Measurements from ENCODE around the gene TMEM234.

The TMEM234 gene

DNA sequence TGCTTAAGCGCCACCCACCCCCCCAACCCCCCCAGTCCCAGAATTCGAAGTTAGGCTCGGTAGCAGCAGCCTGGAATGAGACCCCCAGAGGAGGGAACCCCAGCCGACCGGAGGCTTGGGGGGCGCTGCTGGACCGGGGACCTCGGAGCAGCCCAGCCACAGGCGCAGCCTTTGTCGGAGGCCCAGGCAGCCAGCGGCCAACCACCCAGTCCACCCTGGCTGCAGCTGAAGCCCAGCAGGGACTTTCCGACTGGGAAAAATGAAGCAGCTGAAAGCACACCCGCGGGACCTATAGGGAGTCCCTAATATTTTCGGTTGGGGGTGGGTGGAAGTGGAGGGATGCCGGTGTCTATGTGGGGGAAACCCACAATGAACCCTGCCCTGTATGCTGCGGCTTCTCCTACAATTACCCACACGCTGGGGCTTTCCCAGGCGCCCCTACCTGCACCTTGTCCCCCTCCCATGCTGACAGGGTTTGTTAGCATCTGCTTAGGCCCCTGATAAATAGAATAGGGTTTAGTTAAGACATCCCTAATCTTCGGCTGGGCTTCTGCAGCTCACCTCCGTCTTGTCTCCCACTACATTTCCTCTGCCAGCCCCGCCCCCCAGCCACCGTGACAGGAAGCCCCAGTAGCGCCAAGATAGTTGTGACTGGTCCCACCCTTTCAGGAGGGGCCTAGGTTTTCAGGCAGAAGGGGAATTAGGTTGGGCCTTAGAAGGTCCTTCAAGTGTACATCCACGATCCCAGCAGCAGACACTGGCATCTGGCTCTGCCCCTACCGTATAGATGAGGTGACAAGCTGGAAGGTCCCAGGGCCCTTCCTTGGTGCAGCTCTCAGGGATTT, 20.9 kb downstream of the TMEM234 start:
- in situ Hi-C loops (cut with HindIII; ENCODE audit: low sequenced_read_pairs) = no loop called here

DNA sequence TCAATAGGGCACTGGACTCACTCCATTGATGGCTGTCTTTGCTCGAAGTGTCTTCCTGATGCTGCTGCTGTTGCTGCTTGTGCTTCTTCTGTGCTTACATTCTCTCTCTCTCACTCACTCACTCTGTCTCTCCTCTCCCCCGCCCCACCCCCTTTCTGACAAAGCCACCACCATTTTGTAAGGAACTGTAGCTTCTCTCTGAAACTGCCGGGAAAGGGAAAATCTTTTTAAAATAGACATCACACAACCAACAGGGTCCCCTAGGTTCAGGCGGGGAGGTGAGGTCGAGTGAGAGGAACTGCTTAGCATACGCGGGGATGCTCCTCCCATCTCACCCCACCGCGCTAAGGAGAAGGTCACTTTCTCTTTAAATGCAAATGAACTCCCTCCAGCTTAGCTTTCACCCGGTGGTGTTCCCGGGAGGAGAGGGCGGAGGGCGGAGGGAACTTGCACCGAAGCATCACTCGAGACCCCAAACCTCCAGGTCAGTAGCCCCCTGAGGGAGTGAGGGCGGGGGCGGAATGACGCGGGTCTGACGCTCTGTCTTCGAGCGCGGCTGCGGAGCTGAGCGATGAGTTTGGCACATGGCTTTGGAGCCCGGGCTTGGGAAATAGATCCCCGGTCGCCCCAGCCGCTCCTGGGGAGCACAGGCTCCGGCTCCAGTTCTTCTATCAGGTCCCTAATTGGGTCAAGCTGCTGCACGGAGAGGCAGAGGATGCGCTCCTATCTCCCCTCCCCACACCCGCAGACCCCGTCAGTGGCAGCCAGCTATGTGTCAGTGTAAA, 21.7 kb downstream of the TMEM234 start, which contains the start of gene CCDC28B:
CCDC28B (plus strand) TSS at position 370 of the 785 bp plus-strand sequence. CDS start 1,341 bp downstream, outside the sequence.
- in situ Hi-C loops (cut with HindIII; ENCODE audit: low sequenced_read_pairs) = no loop called here

DNA sequence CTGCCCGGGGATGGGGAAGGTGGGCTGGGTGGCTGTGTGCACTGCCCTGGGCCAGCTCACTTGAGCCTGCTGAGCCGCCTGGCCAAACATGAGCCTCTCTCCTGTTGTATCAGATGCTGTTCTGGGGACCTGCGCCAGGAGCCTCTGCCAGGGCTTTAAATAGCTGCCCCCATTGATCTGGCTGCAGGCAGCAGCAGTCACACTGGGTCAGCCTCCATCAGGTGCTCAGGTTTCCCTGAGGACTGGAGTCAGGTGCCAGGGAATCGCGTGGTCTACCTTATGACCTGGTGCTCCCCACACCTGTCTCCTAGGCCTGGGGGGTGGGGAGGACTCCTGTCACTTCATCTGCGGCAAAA, 22.5 kb downstream of the TMEM234 start:
- in situ Hi-C loops (cut with HindIII; ENCODE audit: low sequenced_read_pairs) = no loop called here

GRCh38 chr1:32199043-32199716, 23.0 kb downstream of the TMEM234 start:
- in situ Hi-C loops (cut with HindIII; ENCODE audit: low sequenced_read_pairs) = no loop called here

- in situ Hi-C loops (cut with HindIII; ENCODE audit: low sequenced_read_pairs) = no loop called here
Measured at GRCh38 chr1:32198237-32199042, 23.7 kb downstream of the TMEM234 start.

GRCh38 chr1:32197837-32198236, 24.3 kb downstream of the TMEM234 start:
- in situ Hi-C loops (cut with HindIII; ENCODE audit: low sequenced_read_pairs) = no loop called here

GRCh38 chr1:32197074-32197473, 25.1 kb downstream of the TMEM234 start:
- in situ Hi-C loops (cut with HindIII; ENCODE audit: low sequenced_read_pairs) = no loop called here

DNA sequence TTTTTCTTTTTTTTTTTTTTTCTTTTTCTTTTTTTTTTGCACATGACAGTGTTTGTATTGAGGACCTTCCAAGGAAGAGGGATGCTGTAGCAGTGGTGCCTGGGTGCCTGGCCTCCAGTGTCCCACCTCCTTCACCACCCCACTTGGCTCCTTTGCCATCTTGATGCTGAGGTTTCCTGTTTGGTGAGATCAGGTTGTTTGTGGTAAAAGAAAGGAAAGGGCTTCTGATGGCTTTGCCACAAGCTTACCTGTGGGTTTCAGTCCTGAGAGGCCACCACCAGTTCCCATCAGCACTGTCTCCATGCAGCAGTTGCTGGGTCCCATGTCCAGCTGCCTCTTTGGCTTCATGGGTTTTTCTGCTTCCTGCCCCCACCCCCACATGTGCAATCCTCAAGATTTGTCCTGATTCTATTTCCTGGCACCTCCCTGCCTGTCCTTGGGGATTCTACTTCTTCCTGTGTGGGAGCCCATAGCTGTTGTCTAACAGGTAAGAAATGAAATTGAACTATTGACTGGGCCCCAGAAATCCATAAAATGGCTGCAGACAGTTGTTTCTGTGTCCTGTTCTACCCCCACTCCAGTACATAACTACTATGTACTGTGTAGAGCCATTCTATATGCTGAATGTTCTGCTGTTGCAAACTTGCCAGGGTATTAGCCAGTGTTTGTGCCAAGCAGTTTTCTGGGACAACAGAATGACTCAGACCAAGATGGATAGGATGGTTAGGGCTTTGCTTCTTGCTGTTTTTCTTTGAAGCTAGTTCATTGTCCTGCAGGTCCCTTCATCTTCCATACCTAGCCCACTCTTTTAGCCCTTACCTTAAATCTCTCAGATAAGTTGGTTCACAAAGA, 26.0 kb downstream of the TMEM234 start:
- in situ Hi-C loops (cut with HindIII; ENCODE audit: low sequenced_read_pairs) = no loop called here

GRCh38 chr1:32195531-32195930, 26.6 kb downstream of the TMEM234 start:
- in situ Hi-C loops (cut with HindIII; ENCODE audit: low sequenced_read_pairs) = no loop called here

- in situ Hi-C loops (cut with HindIII; ENCODE audit: low sequenced_read_pairs) = no loop called here
Measured at GRCh38 chr1:32194984-32195383, 27.2 kb downstream of the TMEM234 start.

GRCh38 chr1:32192220-32192948, 29.8 kb downstream of the TMEM234 start:
- in situ Hi-C loops (cut with HindIII; ENCODE audit: low sequenced_read_pairs) = no loop called here

DNA sequence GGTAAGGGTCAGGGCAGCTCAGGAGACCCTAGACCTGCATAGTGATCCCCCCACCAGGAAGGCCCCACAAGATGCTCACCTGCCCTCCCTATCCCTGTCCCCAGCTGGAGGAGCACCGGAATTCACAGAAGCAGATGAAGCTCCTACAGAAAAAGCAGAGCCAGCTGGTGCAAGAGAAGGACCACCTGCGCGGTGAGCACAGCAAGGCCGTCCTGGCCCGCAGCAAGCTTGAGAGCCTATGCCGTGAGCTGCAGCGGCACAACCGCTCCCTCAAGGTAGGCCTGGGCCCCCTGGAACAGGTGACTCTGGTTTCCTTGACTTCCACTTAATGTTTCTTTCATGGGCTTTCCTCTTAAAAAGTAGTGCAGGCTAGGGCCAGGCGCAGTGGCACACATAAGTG, 34.3 kb downstream of the TMEM234 start:
- in situ Hi-C loops (cut with HindIII; ENCODE audit: low sequenced_read_pairs) = no loop called here

DNA sequence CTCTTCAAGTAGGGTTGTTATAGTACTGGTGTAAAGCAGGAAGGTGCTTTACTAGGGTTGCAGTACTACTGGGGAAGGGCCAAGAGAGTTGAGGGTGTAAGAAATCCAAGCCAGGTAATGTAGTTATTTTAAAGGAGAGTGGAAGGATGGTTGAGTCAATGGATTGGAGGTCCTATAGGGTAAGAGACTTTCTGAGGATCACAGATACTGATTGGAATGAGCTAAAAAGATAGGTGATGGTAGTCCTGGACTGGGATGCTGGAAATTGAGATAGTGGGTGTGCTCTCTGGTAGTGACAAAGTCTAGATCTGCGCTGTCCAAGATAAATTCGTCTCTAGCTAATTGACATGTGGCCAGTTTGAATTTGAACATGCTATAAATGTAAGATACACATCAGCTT, 35.7 kb downstream of the TMEM234 start:
- in situ Hi-C loops (cut with HindIII; ENCODE audit: low sequenced_read_pairs) = no loop called here

DNA sequence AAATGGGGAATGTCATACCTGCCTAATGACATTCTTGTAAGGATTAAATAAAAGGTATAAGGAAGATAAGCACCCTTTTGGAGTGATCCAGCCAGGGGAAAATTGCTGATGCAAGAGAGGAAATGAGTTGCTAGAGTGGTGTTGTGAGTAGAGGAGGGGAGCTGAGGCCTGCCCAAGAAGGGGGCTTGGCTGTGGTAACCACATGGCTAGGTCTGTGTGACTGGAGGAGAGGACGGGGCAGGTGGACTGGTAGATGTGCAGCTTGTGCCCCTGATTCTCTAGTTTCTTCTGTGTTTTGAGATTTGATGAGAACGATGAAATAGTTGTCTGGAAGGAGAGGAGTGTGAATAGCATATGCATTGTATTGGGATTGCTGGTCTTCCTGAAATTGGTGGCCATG, 36.1 kb downstream of the TMEM234 start:
- in situ Hi-C loops (cut with HindIII; ENCODE audit: low sequenced_read_pairs) = no loop called here

- in situ Hi-C loops (cut with HindIII; ENCODE audit: low sequenced_read_pairs) = no loop called here
Measured at GRCh38 chr1:32184650-32185049, 37.5 kb downstream of the TMEM234 start.

DNA sequence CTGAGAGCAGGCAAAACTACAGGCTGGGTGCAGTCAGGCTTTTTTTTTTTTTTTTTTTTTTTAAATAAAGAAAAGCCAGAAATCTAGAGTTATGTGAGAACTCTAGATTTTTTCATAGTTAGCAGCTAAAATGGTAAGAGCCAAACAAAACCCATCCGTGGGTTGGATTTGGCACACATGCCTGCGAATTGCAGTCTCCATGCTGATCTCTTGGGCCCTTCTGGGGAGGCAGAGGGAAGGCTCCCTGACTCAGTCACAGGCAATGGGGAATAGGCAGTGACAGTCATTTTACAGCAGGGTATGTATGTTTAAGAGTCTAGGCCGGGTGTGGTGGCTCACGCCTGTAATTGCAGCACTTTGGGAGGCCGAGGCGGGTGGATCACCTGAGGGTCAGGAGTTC, 40.1 kb downstream of the TMEM234 start:
- in situ Hi-C loops (cut with HindIII; ENCODE audit: low sequenced_read_pairs) = no loop called here

GRCh38 chr1:32181563-32181962, 40.6 kb downstream of the TMEM234 start:
- in situ Hi-C loops (cut with HindIII; ENCODE audit: low sequenced_read_pairs) = no loop called here

DNA sequence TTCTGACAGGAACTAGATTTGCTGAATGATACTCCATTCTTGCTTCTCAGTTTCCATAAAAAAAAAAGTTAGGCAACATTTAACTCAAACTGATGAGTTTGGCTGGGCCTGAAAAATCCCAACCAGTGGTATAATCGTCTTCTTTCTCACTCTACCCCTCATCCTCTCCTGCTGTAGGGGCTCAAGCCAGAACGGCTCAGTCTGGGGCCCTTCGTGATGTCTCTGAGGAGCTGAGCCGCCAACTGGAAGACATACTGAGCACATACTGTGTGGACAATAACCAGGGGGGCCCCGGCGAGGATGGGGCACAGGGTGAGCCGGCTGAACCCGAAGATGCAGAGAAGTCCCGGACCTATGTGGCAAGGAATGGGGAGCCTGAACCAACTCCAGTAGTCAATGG, 41.1 kb downstream of the TMEM234 start:
- in situ Hi-C loops (cut with HindIII; ENCODE audit: low sequenced_read_pairs) = no loop called here

Data from endothelial cell of hepatic sinusoid (primary cell).